Medulla oblongata (tissue), 1 donor: ENCODE results near the gene AGT.
A peak's percentile ranks its signal among the peaks of the same experiment; 100 is the strongest.
"Not testable (repeated sequence)": the region's sequence is repeated elsewhere in the genome, so short reads cannot be mapped to it uniquely, and the experiment has no call there.

ENCODE experiments used
- DNase-seq: peaks from one replicate; pipeline ENCODE4 v3.0.0-alpha.2; 2015; ENCODE audit errors: extremely low spot score

AGT gene

DNA sequence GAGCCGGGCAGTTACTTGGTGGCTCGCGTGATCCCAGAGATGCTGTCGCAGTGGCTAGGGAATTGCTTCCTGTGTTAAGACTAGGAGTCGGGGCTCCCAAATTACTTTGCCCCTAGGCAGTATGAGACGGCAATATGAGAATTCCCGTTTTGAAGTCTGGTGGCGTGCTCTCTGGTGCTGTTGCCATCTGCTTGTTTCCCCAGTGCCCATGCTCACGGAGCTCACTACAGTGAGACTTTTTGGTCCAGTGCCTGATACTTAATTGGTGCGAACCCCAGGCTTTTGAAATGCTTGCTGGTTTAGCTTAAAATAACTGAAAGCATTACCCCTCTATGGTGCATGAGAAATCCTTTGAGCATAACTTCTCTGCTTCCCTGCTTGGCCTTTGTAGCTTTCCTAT, 22.3 kb downstream of the AGT start:
- no peak for DNase-seq

GRCh38 chr1:230690101-230690500, 23.8 kb downstream of the AGT start:
- DNase-seq = no peak

DNA sequence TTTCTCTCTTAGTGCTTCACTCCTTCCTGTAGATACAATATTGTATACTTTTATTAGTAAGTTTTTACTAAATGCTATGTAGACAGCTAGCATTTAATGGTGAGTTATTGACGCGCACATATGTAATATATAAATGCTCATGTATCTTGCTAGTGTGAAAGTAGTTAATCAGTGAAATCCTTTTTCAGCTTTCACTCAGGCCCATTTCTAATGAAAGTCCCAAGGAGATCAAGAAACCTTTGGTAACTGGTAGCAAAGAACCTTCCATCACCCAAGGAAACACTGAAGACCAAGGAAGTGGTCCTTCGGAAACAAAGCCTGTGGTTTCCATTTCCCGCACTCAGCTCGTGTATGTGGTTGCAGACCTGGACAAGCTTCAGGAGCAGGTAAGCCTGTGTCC, 27.2 kb downstream of the AGT start:
- no peak for DNase-seq

DNA sequence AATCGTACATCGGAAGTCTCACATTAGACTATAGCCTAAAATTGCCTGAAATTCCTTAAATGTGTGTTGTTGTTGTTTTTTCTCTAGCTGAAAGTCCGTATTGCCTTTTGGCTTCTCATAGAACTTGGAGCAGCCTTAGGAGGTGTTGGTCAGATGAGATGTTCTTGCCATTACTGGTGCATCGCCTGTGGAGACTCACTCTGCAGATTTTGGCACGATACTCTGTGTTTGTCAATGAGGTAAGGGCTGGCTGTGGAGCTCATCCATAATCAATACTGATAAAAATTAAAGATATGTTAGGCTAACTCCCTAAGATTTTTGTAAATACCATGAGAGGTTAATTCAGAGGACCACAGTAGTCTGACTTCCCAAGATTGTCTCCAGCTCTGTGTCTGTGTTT, 28.9 kb downstream of the AGT start:
- no peak for DNase-seq

DNA sequence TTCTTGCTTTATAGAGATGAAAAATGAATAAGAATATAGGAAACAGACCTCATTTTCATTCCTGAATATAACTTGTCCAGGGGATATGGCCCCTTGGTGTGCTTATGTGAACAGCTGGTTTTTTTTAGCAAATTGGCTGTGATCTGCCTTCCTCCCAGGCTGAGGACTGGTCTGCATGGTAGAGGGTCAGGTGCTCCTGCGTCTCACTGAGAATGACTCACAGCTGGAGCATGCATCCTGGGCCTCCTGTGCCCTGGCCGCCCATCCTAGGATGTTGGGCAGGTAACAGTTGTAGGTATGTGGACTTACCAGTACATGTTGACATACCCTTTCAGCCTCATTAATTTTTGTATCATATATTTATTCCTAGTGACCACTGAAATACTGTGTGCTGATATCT, 29.8 kb downstream of the AGT start:
- DNase-seq = no peak

- DNase-seq = no peak
These were observed 30.9 kb downstream of the AGT start for GRCh38 chr1:230682882-230683610.

DNA sequence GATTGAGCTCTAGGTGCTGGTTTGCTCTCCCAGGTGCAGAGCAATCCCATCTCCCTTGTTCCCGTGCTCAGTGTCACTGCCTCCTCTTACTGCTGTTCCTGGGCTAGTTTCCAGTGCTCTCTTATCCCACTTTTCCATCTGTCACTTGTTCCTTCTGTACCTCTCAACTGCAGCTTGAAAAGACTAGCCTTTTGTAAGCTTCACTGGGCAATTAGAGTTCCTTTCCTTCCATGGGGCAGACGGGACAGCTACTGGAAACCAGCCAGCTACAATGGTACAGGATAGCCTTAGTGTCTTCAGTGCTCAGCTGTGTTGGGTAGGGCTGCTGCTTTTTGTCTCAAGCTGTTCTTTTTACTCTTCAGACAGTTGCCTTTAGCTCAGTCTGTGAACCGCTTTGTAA, 31.6 kb downstream of the AGT start:
- peak; percentile 66 for DNase-seq

GRCh38 chr1:230681599-230681998, 32.3 kb downstream of the AGT start:
- DNase-seq = no peak

- no peak for DNase-seq
These were observed 33.5 kb downstream of the AGT start for GRCh38 chr1:230680300-230681025.

- DNase-seq = no peak
These were observed 34.1 kb downstream of the AGT start for GRCh38 chr1:230679825-230680224.

DNA sequence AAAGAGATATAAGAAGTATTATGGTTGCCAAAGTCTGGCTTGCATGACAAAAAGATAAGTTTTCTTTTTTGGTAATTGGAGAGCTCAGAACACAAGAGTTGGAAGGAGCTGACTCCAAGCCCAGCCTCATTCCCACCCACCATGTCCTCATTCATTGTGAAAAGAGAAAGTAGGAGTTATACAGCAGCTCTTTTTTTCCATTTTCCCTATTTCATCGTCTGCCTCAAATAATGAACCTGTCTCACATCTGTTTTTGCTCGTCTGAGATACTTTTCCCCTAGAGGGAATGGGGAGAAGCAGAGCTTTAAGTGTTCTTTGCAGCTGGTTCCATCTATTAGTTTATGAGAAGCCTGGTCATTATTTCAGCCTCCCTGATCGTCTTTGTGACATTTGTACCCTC, 34.7 kb downstream of the AGT start:
- DNase-seq = no peak

GRCh38 chr1:230677200-230677599, 36.7 kb downstream of the AGT start:
- no peak for DNase-seq

DNA sequence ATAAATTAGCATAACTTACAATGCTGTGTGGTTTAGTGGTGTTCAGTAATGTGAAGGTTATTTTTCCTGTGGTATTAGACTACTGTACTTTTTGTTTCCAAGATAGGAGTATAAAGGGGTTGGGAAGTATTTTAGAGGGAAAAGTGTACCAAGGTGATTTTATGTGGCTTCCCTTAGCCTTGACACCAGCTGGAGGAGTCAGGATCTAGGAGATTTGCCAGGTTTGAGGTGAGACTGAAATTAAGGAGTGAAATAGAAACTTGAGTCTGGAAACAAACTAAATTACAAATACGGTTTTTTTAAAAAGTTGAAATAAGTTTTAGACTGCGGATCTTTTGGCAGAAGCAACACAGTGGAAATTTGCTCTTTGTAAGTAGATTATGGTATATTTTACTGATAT, 39.3 kb downstream of the AGT start:
- DNase-seq = no peak

DNA sequence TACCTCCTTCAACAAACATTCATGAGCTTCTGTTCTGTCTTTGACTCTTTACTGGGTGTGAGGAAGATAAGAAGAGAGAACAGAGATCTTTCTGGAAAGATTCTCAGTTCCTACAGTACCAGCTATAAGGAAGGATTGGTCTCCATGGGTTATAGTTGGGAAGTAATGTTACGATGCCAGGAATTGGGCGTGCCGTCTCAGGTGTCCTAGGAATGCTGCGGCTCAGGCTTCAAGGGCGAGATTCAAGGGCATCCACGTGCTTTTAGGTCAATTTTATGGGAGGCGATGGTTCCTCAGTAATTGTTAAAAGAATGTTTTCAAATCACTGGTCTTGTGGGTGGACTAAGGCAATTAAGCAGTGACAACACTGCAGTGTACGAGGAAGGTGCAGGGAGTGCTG, 44.4 kb downstream of the AGT start:
- DNase-seq = no peak

DNA sequence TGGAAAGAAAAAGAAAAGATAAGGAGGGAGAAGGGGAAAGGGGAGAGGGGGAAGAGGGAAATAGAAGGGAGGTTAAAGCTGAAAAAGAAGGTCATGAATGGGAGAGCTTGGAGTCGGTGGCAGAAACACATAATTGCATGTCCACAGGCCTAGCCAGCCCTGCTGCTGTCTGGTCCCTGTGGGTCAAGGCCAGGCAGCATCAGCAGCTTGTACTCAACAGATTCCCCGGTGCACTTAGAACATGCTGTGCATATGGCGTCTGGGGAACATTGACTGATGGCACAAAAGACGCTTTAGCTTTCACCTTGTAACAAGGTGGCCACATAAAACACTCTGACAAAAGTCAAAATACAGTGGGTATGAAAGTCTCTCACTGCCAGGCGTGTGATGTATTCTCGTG, 45.7 kb downstream of the AGT start:
- no peak for DNase-seq

GRCh38 chr1:230661976-230662375, 51.9 kb downstream of the AGT start:
- DNase-seq = no peak

DNA sequence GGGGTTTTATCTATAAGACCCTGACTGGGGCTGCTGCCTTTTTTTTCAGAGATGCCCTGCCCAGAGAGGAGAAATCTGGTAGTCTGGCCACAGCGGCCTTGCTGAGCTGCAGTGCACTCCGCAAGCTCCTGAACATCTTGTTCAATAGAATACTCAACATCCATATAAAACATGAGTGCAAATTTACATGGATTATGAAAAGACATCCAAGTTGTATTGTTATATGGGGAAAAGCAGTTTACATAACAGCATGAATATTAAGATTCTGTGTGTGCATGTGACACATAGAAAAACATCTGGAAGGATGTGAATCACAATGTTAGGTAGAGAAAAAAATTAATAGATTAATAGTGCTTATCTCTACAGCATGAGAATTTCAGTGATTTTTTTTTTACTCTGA, 55.2 kb downstream of the AGT start:
- DNase-seq = no peak

DNA sequence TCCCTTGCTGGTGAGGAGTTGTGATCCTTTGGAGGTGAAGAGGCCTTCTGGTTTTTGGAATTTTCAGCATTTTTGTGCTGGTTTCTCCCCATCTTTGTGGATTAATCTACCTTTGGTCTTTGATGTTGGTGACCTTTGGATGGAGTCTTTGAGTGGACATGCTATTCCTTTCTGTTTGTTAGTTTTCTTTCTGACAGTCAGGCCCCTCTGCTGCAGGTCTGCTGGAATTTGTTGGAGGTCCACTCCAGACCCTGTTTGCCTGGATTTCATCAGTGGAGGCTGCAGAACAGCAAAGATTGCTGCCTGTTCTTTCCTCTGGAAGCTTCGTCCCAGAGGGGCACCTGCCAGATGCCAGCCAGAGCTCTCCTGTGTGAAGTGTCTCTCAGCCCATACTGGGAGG, 55.8 kb downstream of the AGT start:
- not testable (repeated sequence) for DNase-seq

GRCh38 chr1:230656719-230657118, 57.2 kb downstream of the AGT start:
- not testable (repeated sequence) for DNase-seq
